ENCODE results near the gene ABHD16A. TPM values are rescaled to one million over a fixed set of nuclear protein-coding genes. Genes with fewer than 3 reads are reported as not detected.
A peak's percentile ranks its signal among the peaks of the same experiment; 100 is the strongest.

The ABHD16A gene
- total and polyA plus RNA-seq, 2 of the 13 experiments (the other 11 are each of a cell fraction or from before 2014, with no cell fraction given) = 43.5 to 45.4 TPM

- no peak for TF ChIP-seq ZNF20 (CRISPR knock-in tag; IDR thresholded peaks at IDR 0.05)
- no peak for TF ChIP-seq ZNF33B (CRISPR knock-in tag; IDR thresholded peaks at IDR 0.05)
- TF ChIP-seq ZBTB38 (CRISPR knock-in tag; IDR thresholded peaks at IDR 0.05) = no peak
- peak; percentile 79 for TF ChIP-seq MED1 (CRISPR knock-in tag; IDR thresholded peaks at IDR 0.05)
- TF ChIP-seq USF2 (IDR thresholded peaks at IDR 0.05; ENCODE audit: low read depth, low read length) = no peak
- TF ChIP-seq USF2 (CRISPR knock-in tag; IDR thresholded peaks at IDR 0.05; ENCODE audit: borderline replicate concordance) = no peak
- no peak; the same call in 1 of the 2 replicates for TF ChIP-seq ZNF891 (CRISPR knock-in tag; IDR thresholded peaks at IDR 0.05)
- TF ChIP-seq ZNF275 (CRISPR knock-in tag; IDR thresholded peaks at IDR 0.05; ENCODE audit: borderline replicate concordance) = no peak
- TF ChIP-seq ZNF543 (CRISPR knock-in tag; IDR thresholded peaks at IDR 0.05) = 0 out of 2 replicates have a peak, but pooled peaks have one; percentile 12
- no peak; the same call in 1 of the 2 replicates for TF ChIP-seq TGIF2 (CRISPR knock-in tag; IDR thresholded peaks at IDR 0.05)
- TF ChIP-seq JUN (CRISPR knock-in tag; IDR thresholded peaks at IDR 0.05) = no peak
- no peak for TF ChIP-seq GMEB2 (CRISPR knock-in tag; IDR thresholded peaks at IDR 0.05; ENCODE audit: low read depth)
- TF ChIP-seq ZNF782 (CRISPR knock-in tag; IDR thresholded peaks at IDR 0.05; ENCODE audit: borderline replicate concordance) = no peak
- no peak for TF ChIP-seq ZBTB43 (CRISPR knock-in tag; conservative IDR thresholded peaks at IDR 0.05)
- no peak for TF ChIP-seq BRCA1 (CRISPR knock-in tag; IDR thresholded peaks at IDR 0.05)
- TF ChIP-seq NFATC3 (CRISPR knock-in tag; IDR thresholded peaks at IDR 0.05) = no peak
- TF ChIP-seq ZNF577 (CRISPR knock-in tag; IDR thresholded peaks at IDR 0.05; ENCODE audit: borderline replicate concordance, low read depth) = no peak
- TF ChIP-seq THRA (CRISPR knock-in tag; IDR thresholded peaks at IDR 0.05; ENCODE audit: borderline replicate concordance) = no peak
- no peak for TF ChIP-seq SMAD9 (CRISPR knock-in tag; IDR thresholded peaks at IDR 0.05)
- TF ChIP-seq ZNF792 (CRISPR knock-in tag; IDR thresholded peaks at IDR 0.05) = no peak
- TF ChIP-seq ZEB1 (IDR thresholded peaks at IDR 0.05; ENCODE audit: insufficient replicate concordance, low read depth) = no peak
- TF ChIP-seq ATF5 (CRISPR knock-in tag; IDR thresholded peaks at IDR 0.05; ENCODE audit: low read depth) = no peak
- no peak for TF ChIP-seq NFE2 (CRISPR knock-in tag; IDR thresholded peaks at IDR 0.05)
- no peak for TF ChIP-seq ZNF12 (CRISPR knock-in tag; IDR thresholded peaks at IDR 0.05)
These were observed 31.8 kb upstream of the ABHD16A start (continued) for GRCh38 chr6:31734821-31735406.
